Neural progenitor cell (in vitro differentiated cells): Measurements from ENCODE around the gene SLC35F3.

Experiments used
- EZH2 ChIP-seq: fragments of 200-600 bp; sonication (generic); IDR thresholded peaks from 2 replicates; pipeline ENCODE4 v1.6.1; 2017; ENCODE audit warnings: antibody characterized with exemption, mild to moderate bottlenecking, moderate library complexity
- EZH2phosphoT487 ChIP-seq: fragments of 200-600 bp; sonication (generic); IDR thresholded peaks from 2 replicates; pipeline ENCODE4 v1.6.1; 2017; ENCODE audit warnings: antibody characterized with exemption
- TF ChIP-seq, protein P1 (sequence below): fragments of 200-600 bp; sonication (generic); IDR thresholded peaks from 2 replicates; pipeline ENCODE4 v1.5.1; 2017; ENCODE audit warnings: antibody characterized with exemption, mild to moderate bottlenecking

DNA sequence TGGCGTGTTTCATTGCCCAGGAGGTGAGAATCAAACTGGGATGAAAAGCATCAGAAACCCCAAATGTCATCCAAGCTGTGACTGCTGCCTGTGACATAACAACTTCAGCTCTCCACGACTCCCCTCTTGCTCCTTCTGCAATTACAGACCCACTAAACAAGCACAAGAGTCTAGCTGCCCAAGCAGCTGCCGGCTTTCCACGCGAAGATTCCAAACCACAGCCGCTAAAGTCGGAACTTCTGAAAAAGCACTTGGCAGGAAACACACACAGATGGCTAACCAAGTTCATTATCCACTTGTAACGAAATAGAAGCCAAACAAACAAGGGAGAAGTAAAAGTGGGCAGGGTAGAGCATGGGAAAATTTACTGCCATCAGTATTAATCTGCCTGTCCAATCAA, 198.1 kb downstream of the SLC35F3 start:
- TF ChIP-seq, protein P1, sequence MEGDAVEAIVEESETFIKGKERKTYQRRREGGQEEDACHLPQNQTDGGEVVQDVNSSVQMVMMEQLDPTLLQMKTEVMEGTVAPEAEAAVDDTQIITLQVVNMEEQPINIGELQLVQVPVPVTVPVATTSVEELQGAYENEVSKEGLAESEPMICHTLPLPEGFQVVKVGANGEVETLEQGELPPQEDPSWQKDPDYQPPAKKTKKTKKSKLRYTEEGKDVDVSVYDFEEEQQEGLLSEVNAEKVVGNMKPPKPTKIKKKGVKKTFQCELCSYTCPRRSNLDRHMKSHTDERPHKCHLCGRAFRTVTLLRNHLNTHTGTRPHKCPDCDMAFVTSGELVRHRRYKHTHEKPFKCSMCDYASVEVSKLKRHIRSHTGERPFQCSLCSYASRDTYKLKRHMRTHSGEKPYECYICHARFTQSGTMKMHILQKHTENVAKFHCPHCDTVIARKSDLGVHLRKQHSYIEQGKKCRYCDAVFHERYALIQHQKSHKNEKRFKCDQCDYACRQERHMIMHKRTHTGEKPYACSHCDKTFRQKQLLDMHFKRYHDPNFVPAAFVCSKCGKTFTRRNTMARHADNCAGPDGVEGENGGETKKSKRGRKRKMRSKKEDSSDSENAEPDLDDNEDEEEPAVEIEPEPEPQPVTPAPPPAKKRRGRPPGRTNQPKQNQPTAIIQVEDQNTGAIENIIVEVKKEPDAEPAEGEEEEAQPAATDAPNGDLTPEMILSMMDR = no peak
- TF ChIP-seq EZH2 = no peak
- TF ChIP-seq EZH2phosphoT487 = no peak
